GM21381 (cell line): ENCODE data around the gene MMP21.

Source experiments
- ATAC-seq: cut with Tn5 transposase; IDR thresholded peaks from one replicate; pipeline ENCODE4 v1.9.1; 2021; ENCODE audit warnings: mild to moderate bottlenecking, moderate library complexity; ENCODE audit not compliant: unreplicated experiment

Gene MMP21, protein sequence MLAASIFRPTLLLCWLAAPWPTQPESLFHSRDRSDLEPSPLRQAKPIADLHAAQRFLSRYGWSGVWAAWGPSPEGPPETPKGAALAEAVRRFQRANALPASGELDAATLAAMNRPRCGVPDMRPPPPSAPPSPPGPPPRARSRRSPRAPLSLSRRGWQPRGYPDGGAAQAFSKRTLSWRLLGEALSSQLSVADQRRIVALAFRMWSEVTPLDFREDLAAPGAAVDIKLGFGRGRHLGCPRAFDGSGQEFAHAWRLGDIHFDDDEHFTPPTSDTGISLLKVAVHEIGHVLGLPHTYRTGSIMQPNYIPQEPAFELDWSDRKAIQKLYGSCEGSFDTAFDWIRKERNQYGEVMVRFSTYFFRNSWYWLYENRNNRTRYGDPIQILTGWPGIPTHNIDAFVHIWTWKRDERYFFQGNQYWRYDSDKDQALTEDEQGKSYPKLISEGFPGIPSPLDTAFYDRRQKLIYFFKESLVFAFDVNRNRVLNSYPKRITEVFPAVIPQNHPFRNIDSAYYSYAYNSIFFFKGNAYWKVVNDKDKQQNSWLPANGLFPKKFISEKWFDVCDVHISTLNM

DNA sequence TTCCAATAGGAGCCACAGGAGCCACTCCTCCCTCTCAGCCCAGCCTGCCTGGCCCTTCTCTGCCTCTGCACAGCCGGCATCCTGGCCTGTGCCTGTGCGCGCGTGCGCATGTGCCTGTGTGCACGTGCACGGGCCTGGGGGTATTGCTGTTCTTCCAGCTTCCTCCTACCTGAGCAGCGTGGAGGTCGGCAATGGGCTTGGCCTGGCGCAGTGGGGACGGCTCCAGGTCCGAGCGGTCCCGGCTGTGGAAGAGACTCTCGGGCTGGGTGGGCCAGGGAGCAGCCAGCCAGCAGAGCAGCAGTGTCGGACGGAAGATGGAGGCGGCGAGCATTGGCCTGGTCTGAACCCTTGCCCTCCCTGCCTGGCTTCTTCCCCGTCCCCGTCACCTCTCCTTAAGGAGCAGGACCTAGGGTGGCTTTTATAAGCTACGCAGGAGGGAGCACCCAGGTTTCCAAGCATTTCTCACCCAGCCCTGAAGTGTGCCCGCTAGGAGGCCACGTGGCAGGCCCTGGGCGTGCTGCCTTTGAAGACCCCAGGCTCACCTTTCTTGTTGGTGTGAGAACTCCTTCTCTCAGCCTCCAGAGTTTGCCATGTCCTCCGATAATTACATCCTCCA is at the start of gene MMP21:
Gene MMP21 (minus strand): TSS at position 331 of the 616 bp plus-strand sequence. CDS start 0 bp downstream, at position 331.
- ATAC-seq = no peak

DNA sequence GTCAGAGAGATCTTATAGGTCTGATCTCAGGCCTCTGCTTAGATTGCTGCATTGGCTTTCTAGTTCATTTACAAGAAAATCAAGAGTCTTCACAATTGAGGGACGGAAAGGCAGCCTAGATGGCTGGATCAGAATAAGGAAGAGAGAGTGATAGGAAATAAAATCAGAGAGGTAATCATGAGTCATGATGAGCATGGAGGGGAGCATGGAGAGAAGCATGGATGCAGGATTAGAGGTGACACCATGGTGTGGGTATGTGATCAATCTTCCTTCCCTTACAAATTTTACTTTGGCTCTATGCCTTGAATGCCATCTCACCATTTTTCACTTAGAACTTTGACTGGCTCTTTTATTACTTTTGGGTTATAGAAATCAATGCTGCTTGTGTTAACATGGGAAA is 49.1 kb upstream of the MMP21 start:
- no peak for ATAC-seq

DNA sequence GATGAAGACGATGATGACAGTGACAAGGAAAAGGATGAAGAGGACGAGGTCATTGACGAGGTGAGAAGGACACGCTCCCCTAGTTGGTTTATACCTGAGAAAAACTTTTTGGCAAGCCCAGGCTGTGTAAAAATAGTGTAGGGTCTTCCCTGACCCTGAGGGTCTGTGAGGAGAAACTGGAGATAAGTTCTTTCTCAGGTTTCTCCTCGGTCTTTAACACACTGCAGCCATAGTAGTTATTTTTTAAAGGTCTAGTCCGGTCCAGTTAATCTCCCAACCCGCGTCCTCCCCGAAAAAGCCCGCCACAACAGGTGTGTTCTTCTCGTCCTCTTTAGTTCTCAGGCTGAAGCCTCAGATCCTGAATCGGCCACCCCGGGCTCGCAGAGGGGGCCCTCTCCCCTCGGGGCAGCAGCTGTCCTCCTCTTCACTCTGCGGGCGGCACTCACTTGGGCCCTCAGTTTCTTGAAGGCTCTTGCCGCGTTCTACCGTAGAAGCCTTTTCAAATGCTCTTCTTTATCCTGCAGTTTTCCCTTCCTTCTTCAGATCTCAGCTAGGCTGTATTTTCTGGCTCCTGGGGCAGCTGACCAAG is 48.1 kb upstream of the MMP21 start:
- no peak for ATAC-seq

DNA sequence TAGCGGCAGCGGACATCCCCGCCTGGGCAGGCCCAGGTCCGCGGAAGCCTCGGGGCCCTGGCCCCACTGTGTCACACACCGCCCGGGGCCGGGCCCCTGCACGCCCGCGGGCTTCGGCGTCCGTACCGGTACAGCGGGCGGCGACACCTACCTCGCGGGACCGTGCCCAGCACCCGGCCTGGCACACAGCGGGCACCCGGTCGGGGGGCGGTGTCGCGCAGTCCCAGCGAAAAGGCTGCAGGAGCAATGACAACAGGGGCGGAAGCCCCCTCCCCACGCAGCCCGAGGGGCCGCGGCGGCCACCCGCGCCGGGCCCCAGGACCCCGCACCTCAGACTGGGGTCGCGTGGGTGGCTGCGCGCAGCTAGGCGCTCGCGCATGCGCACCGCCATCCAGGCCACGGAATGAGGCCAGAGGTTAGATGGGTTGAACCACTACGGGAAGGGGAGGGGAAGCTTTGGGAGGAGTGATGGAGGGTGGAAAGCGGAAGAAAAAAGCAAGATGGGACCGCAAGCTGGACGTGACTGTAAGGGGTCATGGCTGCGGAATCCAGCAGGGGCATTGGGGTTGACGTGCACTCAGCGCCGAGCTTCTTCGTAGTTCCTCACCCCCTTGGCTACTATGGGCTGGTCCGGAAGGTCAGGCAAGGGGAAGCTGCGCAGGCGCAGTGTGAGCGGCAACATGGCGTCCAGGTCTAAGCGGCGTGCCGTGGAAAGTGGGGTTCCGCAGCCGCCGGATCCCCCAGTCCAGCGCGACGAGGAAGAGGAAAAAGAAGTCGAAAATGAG is 47.4 kb upstream of the MMP21 start, which contains the start of the genes BCCIP and UROS:
Gene BCCIP (plus strand): TSS at position 669 of the 785 bp plus-strand sequence. CDS start 12 bp downstream, at position 681.
Gene UROS (minus strand): TSS at position 381 of the 785 bp plus-strand sequence. CDS start 6,759 bp downstream, outside the sequence.
- ATAC-seq = peak; percentile 67

DNA sequence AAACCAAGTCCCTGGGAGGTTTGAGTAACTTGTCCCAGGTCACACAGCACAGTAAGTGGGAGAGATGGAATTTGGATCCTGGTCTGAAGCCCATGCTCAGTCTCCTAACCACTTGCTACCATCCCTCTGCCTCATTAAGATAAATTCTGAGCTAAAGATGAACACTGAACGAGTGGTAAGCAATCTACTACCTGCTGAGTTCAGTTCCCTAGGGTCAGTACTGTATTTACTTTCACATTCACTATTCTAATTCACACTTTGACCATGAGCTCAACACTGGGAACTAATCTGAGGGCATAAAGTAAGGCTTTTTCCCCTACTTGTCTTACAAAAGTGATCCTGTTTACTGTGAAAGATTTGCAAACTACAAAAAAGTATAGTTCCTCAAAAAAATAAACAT is 45.1 kb upstream of the MMP21 start:
- peak; percentile 51 for ATAC-seq

DNA sequence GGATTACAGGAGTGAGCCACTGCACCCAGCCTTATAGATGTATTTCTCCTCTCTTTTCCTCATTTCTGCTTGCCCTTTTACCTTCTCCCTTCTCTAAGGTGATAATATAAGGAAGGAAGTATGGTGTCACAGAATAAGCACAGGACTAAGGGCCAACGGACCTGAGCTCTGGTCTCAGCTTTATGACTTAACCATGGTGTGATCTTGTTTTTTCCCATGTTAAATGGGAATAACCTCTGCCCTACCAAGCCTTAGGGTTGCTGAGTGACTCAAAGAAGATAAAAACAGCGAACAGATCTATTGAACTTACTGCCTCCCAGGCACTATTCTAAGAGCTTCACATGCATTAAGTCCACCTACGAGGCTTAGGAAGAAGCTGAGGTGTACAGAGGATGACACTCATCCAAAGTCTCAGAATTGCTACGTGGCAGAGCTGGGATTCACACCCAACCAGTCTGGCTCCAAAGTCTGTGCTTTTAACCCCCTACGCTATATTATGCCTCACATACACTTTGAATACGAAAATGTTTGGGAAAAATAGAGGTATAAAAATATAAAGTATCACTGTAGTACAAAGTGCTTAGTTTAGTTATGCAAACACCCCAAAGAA is 41.8 kb upstream of the MMP21 start:
- no peak for ATAC-seq

DNA sequence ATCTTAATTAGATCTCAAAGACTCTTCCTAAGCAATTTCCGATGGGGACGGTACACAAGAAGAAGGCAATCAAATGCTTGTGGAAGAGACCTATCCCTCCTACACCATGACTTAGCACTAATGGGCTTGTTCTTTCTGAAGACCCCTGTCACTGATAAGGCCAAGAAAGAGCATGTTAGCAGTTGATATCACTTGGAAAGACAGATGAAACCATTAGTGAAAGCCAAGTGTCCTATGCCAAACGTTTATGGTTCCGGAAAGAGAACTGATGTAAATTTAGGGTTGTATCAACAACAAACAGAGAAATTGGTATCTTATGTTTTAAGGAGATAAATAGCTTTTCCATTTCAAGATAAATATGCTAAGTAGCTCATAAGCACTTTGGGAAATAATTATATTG is 40.9 kb upstream of the MMP21 start:
- no peak for ATAC-seq

DNA sequence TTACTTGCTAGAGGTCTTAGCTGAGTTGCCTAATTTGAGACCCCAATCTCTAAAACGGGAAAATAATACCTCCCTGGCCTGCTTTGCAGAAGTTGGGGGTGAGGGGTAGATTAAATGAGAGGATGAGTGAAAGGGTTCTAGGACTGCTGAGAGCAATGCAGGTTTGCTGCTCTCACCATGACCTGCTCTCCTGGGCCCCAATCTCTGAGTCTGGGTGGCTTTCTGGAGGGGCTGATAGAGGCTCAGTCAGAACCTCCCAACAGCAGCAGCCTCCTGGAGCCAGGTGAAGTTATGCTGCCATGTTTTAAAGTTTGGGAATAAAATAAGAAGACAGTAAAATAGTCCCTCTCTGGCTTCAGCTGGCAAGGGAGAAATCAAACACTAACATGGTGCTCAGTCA is 40.1 kb upstream of the MMP21 start:
- ATAC-seq = no peak

DNA sequence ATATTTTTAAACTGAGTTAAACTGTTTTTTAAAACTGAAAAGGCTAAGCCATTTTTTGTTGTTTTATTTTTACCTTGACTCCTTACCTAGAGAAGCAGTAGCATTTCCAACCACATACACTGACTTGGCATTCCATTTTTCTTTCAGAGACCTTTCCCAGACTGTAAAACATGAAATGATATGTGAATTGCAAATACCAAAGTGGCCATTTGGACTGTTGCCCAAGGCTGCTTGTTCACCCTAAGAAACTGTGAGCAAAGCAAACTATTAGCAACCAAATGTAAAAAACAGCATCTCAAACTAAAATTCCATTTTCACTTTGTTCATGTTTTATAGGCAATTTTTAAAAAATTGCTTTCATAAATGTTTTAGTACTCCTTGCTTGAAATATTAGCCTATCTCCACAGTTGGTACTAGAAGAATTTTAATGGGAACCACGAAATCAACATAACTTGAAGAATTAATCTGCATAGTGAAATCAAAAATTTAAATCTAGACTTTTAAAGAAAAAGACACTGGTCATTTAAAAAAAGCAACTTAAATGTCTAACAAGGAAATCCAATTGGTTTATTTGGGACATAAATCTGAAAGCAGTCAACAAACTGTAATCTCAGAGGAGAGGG is 36.6 kb upstream of the MMP21 start:
- no peak for ATAC-seq

DNA sequence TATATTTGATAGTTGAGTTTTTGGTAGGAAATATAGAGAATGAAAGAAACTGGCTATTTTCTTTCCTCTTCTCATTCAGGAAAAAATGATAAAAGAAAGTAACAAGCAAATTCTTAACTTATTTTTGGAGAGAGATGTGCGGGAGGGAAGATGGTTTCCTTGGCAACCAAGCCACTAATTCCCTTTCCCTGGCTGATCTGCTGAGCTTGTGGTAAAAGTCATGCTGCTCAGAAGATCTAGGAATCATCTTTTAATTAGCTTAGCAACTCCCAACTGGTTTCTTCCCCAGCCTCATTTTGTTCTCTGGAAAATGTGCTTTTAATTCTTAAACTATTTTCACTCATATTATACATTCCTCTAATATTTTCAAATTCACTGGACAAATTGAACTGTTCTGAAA is 35.6 kb upstream of the MMP21 start:
- no peak for ATAC-seq

DNA sequence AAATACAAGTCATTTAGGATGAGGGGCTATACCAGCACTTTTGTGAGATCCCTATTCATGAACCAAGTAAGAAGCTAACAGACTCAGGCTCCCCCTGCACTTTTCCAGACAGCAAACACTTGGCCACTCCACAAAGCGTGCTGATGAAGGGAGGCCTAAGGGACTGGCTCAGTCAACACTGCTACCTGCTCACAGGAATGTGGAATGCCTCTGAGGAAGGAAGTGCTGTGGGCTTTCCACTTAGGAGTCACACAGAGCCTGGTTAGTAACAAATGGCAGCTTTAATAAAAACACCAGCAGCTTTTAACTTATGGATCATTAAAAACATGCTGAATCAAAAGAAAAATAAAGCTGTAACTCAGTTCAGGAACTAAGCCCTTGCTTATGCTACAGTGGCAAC is 32.4 kb upstream of the MMP21 start:
- no peak for ATAC-seq

DNA sequence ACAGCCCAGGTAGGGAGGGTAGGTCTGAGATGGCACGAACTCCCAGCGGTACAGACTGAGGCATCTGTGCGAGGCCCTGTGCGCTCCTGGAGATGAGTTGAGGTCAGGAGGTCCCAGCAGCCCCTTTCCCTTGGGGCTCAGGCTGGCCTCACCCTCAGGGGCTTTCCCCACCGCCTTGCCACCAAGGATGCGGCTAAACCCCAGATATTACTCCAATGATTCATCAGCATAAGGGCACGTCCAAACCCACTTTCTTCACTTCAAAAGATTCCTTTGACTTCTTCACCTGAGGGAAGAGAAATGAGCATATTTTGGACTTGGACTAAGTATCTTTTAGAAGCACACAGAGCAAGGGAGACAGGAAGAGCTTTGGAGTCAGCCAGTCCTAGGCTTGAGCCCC is 27.1 kb upstream of the MMP21 start:
- ATAC-seq = no peak

DNA sequence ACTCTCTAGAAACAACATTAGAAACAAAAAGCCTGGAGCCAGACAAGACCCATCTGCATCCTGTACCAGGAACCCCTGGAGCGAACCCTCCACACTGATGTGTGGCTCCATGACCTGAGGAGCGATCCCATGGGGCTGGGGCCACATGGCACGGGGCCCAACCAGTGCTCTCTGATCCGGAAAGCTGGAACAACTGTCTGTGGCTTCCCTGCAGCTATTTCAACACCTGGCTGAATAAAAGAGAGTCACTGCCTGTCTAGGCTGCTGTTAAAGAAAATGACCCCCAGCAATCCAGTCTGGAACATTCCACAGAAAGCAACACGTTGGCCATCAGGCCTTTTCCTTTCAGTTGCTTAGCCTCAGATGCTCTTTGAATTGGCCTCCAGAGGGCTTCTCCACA is 26.5 kb upstream of the MMP21 start:
- no peak for ATAC-seq

DNA sequence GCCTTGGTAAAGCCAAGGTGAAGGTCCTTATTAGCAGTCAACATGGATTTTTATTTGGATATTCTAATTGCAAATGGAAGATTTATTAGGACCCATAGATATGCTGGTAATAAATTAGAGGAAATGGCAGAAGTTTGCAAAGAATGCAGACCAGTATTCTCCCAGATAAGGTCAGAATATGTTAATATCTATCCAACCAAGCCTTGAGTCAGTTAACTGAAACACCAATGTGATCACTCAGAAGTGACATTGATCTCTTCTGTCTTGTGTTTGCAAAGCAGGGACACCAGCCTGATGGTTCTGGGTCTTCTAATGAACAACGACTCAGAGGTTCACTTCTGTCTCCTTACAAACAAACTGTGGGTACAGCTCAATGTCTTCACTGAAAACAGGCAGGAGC is 26.0 kb upstream of the MMP21 start:
- no peak for ATAC-seq

DNA sequence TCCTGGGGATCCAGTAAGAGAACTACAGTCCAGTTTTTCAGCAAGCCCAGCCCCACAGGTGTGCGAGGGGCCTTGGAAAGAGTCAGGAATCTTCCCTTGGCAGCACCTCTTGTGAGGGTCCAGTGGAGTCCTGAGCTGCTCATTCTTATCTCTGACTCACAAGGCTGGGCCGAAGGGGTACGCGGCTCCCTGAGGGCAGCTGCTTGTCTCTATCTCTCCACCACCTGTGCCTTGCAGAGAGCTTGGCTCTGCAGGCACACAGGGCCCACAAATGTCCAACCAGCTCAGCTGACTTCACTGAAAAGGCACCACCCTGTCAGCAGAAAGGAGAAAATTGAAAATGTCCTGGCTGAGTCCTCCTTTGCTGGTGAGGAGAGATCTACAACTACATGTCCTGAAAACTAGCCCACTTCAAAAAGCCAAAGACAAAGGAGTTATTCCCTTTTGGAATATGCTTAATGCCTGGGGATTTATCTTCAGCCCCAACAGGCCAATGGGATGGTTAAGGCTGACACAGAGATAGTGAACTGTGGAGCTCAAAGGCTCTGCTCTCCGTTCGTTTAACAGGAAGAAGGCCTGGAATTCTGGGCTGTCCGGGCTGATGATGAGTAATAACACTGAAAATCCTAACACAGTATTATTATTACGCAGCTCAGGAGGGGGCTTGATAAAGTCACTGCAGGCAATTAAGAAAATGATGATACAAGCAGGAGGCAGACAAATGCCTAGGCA is 24.0 kb upstream of the MMP21 start:
- ATAC-seq = no peak

DNA sequence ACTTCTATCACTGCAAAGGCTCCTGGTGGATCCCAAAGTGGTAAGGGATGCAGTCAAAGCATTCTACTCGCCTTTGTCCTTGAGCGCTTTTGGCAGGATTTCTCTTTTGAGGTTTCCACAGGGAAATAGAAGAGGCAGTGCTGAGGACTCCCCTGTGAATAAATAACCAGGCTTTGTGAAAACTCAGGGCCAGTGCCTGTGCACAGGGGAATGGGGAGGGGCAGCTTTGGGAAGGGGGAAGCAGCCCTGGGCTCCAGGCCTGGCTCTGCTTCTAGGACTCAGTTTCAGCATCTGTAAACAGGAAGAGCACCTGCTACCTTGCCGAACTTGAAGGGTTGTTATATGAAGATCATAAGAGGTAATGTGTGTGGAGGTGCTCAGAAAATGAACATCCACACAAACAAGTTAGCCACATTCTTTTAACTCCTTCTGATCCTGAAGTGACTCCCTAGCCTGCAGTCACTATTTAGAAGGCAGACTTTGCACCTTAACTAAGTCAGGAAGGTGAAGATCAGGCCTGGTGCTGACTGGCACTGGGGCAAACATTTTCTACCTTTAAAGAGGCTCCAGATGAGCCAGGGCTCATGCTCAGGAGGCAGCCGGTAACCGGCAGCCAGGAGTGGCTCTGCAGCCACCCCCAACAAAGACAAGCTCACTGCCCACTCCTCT is 22.5 kb upstream of the MMP21 start:
- no peak for ATAC-seq

DNA sequence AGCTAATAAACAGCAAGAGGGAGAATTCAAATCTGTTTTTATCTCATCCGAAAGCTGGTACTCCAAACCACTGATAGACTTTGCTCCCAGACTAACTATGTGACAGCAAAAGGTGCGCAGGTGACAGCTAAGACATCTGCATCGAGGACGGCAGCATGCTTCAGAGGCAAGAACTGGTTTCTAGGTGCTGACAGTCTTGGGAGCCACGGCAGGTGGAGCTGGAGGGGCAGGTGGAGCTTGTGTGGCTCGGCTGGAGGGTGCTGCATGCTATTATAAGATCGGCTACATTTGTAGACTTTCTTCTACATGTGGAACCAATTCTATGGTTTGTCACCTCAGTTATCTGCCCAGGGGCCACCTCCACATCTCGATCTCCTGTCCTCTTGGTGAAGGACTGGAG is 21.8 kb upstream of the MMP21 start:
- ATAC-seq = no peak

DNA sequence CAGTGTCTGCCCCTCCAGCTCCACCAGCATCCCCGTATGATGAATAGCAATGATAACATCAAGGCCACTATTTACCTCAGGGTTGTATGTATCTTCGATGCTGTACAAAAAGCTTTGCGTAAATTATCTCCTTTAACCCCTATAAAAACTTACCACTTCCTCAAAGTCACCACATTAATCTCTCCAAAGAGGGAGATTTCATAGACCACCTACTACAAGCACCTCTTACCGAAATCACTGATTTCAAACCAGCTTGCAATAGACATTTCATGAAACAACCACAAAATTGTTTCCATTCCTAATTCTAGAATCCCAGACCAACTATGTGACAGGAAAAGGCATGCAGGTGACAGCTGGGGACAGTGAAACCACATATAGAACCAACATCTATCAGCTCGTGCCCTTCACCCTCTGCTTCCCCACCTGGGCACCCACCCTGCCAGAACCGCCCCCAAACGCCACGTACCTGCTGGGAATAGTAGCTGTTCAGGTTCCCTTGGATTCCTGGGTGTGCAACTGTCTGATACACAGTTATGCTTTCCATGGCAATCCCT is 20.1 kb upstream of the MMP21 start:
- no peak for ATAC-seq
